DOHH2 (cell line): ENCODE measurements around the gene MAZ.
"Not testable (repeated sequence)": the region's sequence is repeated elsewhere in the genome, so short reads cannot be mapped to it uniquely, and the experiment has no call there.

Source experiments
- H3F3A ChIP-seq: fragments of 200-600 bp; sonication (generic), shearing (Covaris generic); 2 replicates; pipeline ENCODE4 v1.6.0; 2016; ENCODE audit warnings: antibody characterized with exemption, mild to moderate bottlenecking; ENCODE audit not compliant: control insufficient read depth, insufficient read depth
- H3K27ac ChIP-seq: fragments of 200-600 bp; sonication (generic); 2 replicates; pipeline ENCODE4 v1.5.1; 2014; ENCODE audit warnings: low read depth, mild to moderate bottlenecking, low read length, moderate library complexity
- H3K27me3 ChIP-seq: fragments of 200-600 bp; sonication (generic); 2 replicates; pipeline ENCODE4 v1.6.1; 2014; ENCODE audit warnings: mild to moderate bottlenecking, low read length, mixed read lengths; ENCODE audit not compliant: control insufficient read depth
- H3K36me3 ChIP-seq: fragments of 200-600 bp; sonication (generic); 2 replicates; pipeline ENCODE4 v1.6.1; 2014; ENCODE audit warnings: mild to moderate bottlenecking, low read length, moderate library complexity, mixed read lengths; ENCODE audit not compliant: control insufficient read depth
- H3K4me1 ChIP-seq: fragments of 200-600 bp; sonication (generic); 2 replicates; pipeline ENCODE4 v1.6.1; 2014; ENCODE audit warnings: mild to moderate bottlenecking, low read length, mixed read lengths; ENCODE audit not compliant: control insufficient read depth
- H3K4me2 ChIP-seq: fragments of 200-600 bp; sonication (generic); 2 replicates; pipeline ENCODE4 v1.6.0; 2014; ENCODE audit warnings: mild to moderate bottlenecking, low read length, moderate library complexity
- H3K4me3 ChIP-seq: fragments of 200-600 bp; sonication (generic); 2 replicates; pipeline ENCODE4 v1.5.1; 2014; ENCODE audit warnings: mild to moderate bottlenecking, low read length, mixed read lengths
- H3K79me2 ChIP-seq: fragments of 200-600 bp; sonication (generic); 2 replicates; pipeline ENCODE4 v1.6.1; 2014; ENCODE audit warnings: mild to moderate bottlenecking, low read length, mixed read lengths; ENCODE audit not compliant: control insufficient read depth
- H3K9me2 ChIP-seq: fragments of 200-600 bp; sonication (generic); replicated peaks from 2 replicates; pipeline ENCODE4 v1.6.1; 2014; ENCODE audit warnings: mild to moderate bottlenecking, low read length, mixed read lengths; ENCODE audit not compliant: control insufficient read depth
- H3K9me3 ChIP-seq: fragments of 200-600 bp; sonication (generic); 2 replicates; pipeline ENCODE4 v1.6.1; 2014; ENCODE audit warnings: antibody characterized with exemption, low read length, mixed read lengths; ENCODE audit not compliant: control insufficient read depth, insufficient read depth
- H4K20me1 ChIP-seq: fragments of 200-600 bp; sonication (generic); 2 replicates; pipeline ENCODE4 v1.6.0; 2014; ENCODE audit warnings: low read depth, mild to moderate bottlenecking, antibody characterized with exemption, low read length, moderate library complexity; ENCODE audit not compliant: control insufficient read depth, insufficient read depth
- EZH2phosphoT487 ChIP-seq: fragments of 200-600 bp; sonication (generic); IDR thresholded peaks from 2 replicates; pipeline ENCODE4 v1.6.1; 2017; ENCODE audit warnings: borderline replicate concordance, mild to moderate bottlenecking, antibody characterized with exemption, low read length, moderate library complexity, mixed read lengths
- TF ChIP-seq, protein P1 (sequence below): fragments of 200-600 bp; sonication (generic); IDR thresholded peaks from one replicate; pipeline ENCODE4 v1.5.1; 2014; ENCODE audit warnings: antibody characterized with exemption, mild to moderate bottlenecking, low read depth, low read length; ENCODE audit not compliant: poor library complexity, severe bottlenecking

The MAZ gene

DNA sequence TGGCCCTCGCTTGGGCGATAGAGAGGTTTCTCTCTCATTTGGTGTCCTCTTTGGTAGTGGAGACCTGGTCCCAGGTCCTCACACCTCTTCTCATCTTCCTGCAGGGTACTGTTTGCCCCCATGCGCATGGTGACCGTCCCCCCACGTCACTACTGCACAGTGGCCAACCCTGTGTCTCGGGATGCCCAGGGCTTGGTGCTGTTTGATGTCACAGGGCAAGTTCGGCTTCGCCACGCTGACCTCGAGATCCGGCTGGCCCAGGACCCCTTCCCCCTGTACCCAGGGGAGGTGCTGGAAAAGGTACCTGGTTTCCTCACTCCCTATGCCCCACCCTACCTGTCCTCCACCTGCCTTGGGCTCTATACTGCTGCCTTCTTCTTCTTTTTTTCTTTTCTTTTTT is 24.4 kb downstream of the MAZ start:
- Histone ChIP-seq H3K9me2 (no peaks in the 10 kb centered on the region), H3K4me2 (no peak overlapping the region), H3K27me3 (peaks cover 13% of the 10 kb centered on the region; the same call in 1 of the 2 replicates), H3K4me3 (no peak overlapping the region), H3K4me1 (no peaks in the 10 kb centered on the region), H3K79me2 (no peaks in the 10 kb centered on the region), H3K36me3 (no peaks in the 10 kb centered on the region), H3F3A (no peaks in the 10 kb centered on the region), H4K20me1 (no peaks in the 10 kb centered on the region), H3K27ac (no peak overlapping the region), H3K9me3 (no peaks in the 10 kb centered on the region)
- TF ChIP-seq EZH2phosphoT487 = no peak
- TF ChIP-seq, protein P1, sequence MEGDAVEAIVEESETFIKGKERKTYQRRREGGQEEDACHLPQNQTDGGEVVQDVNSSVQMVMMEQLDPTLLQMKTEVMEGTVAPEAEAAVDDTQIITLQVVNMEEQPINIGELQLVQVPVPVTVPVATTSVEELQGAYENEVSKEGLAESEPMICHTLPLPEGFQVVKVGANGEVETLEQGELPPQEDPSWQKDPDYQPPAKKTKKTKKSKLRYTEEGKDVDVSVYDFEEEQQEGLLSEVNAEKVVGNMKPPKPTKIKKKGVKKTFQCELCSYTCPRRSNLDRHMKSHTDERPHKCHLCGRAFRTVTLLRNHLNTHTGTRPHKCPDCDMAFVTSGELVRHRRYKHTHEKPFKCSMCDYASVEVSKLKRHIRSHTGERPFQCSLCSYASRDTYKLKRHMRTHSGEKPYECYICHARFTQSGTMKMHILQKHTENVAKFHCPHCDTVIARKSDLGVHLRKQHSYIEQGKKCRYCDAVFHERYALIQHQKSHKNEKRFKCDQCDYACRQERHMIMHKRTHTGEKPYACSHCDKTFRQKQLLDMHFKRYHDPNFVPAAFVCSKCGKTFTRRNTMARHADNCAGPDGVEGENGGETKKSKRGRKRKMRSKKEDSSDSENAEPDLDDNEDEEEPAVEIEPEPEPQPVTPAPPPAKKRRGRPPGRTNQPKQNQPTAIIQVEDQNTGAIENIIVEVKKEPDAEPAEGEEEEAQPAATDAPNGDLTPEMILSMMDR = no peak

DNA sequence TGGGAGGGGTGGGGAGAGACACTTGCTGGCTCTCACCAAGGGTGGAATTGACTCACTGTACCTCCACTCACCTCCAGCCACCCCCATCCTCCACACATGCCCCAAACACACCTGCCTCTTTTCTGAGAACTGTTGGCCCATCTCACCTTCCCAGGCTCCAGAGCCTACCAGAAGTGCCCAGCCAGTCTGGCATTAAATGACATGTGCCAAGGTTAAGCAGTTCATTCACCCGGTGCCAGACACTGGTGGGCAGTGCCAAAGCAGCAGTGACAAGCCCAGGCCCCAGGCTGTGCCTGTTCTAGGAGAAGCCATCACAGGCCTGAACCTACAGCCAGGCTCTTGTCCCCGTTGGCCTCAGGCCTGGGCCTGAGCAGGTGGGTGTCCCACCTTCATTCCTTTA is 25.2 kb downstream of the MAZ start:
- no peak overlapping the region for H3K27ac ChIP-seq
- TF ChIP-seq, protein P1 = no peak
- no peak for TF ChIP-seq EZH2phosphoT487

DNA sequence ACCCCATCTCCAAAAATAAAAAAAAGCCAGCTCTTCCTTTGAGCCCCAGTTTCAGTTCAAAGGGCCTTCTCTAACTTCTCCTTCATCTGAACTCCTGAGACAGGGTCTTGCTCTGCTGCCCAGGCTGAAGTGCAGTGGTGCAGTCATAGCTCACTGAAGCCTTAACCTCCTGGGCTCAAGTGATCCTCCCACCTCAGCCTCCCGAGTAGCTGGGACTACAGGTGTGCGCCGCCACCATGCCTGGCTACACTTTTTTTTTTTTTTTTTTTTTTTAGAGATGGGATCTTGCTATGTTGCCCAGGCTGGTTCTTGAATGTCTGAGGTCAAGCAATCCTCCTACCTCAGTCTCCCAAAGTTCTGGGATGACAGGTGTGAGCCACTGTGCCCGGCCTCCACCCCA is 26.9 kb downstream of the MAZ start:
- not testable (repeated sequence) for H3K79me2 ChIP-seq, H3K27me3 ChIP-seq

More for the DNA sequence above, 25.2 kb downstream of the MAZ start:
- H4K20me1 ChIP-seq = no peaks in the 10 kb centered on the region
- no peaks in the 10 kb centered on the region for H3K9me3 ChIP-seq
- no peaks in the 10 kb centered on the region for H3K9me2 ChIP-seq
- H3K79me2 ChIP-seq = no peaks in the 10 kb centered on the region
- H3K4me2 ChIP-seq = no peak overlapping the region
- H3K36me3 ChIP-seq = no peaks in the 10 kb centered on the region
- H3F3A ChIP-seq = no peaks in the 10 kb centered on the region
- no peak overlapping the region for H3K4me3 ChIP-seq
- H3K4me1 ChIP-seq = no peaks in the 10 kb centered on the region
- peaks cover 9% of the 10 kb centered on the region; the same call in 1 of the 2 replicates for H3K27me3 ChIP-seq

DNA sequence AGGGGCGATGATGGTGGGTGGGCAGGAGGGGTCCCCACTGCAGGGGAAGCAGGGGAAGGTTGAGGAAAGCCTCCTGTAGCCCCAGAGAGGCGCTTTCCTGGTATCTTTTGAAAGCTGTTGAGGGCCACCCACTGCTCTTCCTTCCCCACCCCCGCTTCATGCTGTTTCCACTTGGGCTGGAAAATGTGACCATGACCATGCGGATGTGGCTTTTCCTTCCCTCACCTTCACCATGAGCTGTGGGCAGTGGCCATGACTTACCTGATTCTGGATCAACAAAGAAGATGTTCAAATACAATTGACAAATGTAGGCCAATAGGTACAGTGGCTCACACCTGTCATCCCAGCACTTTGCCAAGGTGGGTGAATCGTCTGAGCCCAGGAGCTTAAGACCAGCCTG is 27.8 kb downstream of the MAZ start:
- TF ChIP-seq, protein P1 = no peak
- TF ChIP-seq EZH2phosphoT487 = no peak
- no peaks in the 10 kb centered on the region for H3F3A ChIP-seq
- H3K79me2 ChIP-seq = no peaks in the 10 kb centered on the region
- H3K4me1 ChIP-seq = no peaks in the 10 kb centered on the region
- H3K4me2 ChIP-seq = no peak overlapping the region
- no peaks in the 10 kb centered on the region for H3K36me3 ChIP-seq
- H4K20me1 ChIP-seq = no peaks in the 10 kb centered on the region
- no peaks in the 10 kb centered on the region for H3K9me2 ChIP-seq
- H3K4me3 ChIP-seq = no peak overlapping the region
- peaks cover 5% of the 10 kb centered on the region; the same call in 1 of the 2 replicates for H3K27me3 ChIP-seq
- no peak overlapping the region for H3K27ac ChIP-seq
- H3K9me3 ChIP-seq = no peaks in the 10 kb centered on the region

More for the DNA sequence above, 26.9 kb downstream of the MAZ start:
- not testable (repeated sequence) for H3K9me2 ChIP-seq, H3K4me1 ChIP-seq, H3K9me3 ChIP-seq, H3K4me3 ChIP-seq, H3F3A ChIP-seq, H4K20me1 ChIP-seq, H3K36me3 ChIP-seq, H3K4me2 ChIP-seq, H3K27ac ChIP-seq
